NCI-H146 treated with DMSO at 0.1 percent for 48 hours (cell line): Measurements from ENCODE around the gene DPH1.

ENCODE experiments used
- DNase-seq: peaks from one replicate; lab custom pipeline; 2025; ENCODE audit not compliant: unreplicated experiment; lab: John Stamatoyannopoulos, UW

The DPH1 gene

GRCh38 chr17:2049333-2050299, 19.7 kb downstream of the DPH1 start:
- DNase-seq, result peak; percentile 38

- peak; percentile 27 for DNase-seq
Observed at GRCh38 chr17:2050300-2051060, 20.5 kb downstream of the DPH1 start.

- DNase-seq, result no peak
Observed at GRCh38 chr17:2051061-2051932, 21.3 kb downstream of the DPH1 start.

- DNase-seq, result no peak
Observed at GRCh38 chr17:2051933-2052559, 22.1 kb downstream of the DPH1 start.

- DNase-seq, result peak; percentile 32
Observed at GRCh38 chr17:2053380-2054261, 23.7 kb downstream of the DPH1 start.

GRCh38 chr17:2054262-2054511, 24.2 kb downstream of the DPH1 start:
- DNase-seq, result no peak

GRCh38 chr17:2054512-2055291, 24.7 kb downstream of the DPH1 start, which contains the start of gene HIC1:
TSS of gene HIC1 (plus strand) at chr17:2055103. CDS start at chr17:2056691, 1,588 bp downstream.
- DNase-seq, result peak; percentile 54

- DNase-seq, result no peak
Observed at GRCh38 chr17:2055292-2056205, 25.6 kb downstream of the DPH1 start.

- DNase-seq, result no peak
Observed at GRCh38 chr17:2056206-2057174, 26.5 kb downstream of the DPH1 start.

- no peak for DNase-seq
Observed at GRCh38 chr17:2057175-2057759, 27.3 kb downstream of the DPH1 start.

- DNase-seq, result no peak
Observed at GRCh38 chr17:2057760-2058585, 28.0 kb downstream of the DPH1 start.

- no peak for DNase-seq
Observed at GRCh38 chr17:2058586-2059546, 28.9 kb downstream of the DPH1 start.

GRCh38 chr17:2059547-2060384, 29.8 kb downstream of the DPH1 start:
- no peak for DNase-seq

- DNase-seq, result no peak
Observed at GRCh38 chr17:2060385-2060658, 30.4 kb downstream of the DPH1 start.
